Stomach (tissue), 4 donors: Measurements from ENCODE around the gene RNF207.

ENCODE experiments used
- CTCF ChIP-seq, 7 experiments: fragments of 450-650 bp in 4 of 7; fragments of 200-600 bp in 3 of 7; sonication (generic) in 3 of 7; IDR thresholded peaks; one replicate each; pipeline ENCODE4 v1.5.1; 2016 to 2019; ENCODE audit warnings: antibody characterized with exemption in 7 of 7, control low read depth in 2 of 7, mild to moderate bottlenecking in 1 of 7
- EP300 ChIP-seq: sonication (generic); formaldehyde crosslinking; IDR thresholded peaks from one replicate; pipeline ENCODE4 v1.6.1; 2017; ENCODE audit warnings: antibody characterized with exemption
- POLR2A ChIP-seq, 4 donors: fragments of 450-650 bp; IDR thresholded peaks; one replicate each; pipeline ENCODE4 v1.6.1; 2016; ENCODE audit warnings: antibody characterized with exemption in 4 of 4, control low read depth in 2 of 4, mild to moderate bottlenecking in 1 of 4, moderate library complexity in 1 of 4
- POLR2AphosphoS5 ChIP-seq, 3 donors: sonication (generic); formaldehyde crosslinking; IDR thresholded peaks; one replicate each; pipeline ENCODE4 v1.6.1; 2016; ENCODE audit warnings: antibody characterized with exemption in 3 of 3

GRCh38 chr1:6248932-6249738, 43.2 kb downstream of the RNF207 start:
- TF ChIP-seq CTCF (IDR thresholded peaks at IDR 0.05) (no peak), EP300 (no peak), POLR2A (IDR thresholded peaks at IDR 0.05) (no peak), POLR2AphosphoS5 (IDR thresholded peaks at IDR 0.05) (no peak)
